A549 (cell line): ENCODE data around the gene SKIDA1.
"Not testable (repeated sequence)": the region's sequence is repeated elsewhere in the genome, so short reads cannot be mapped to it uniquely, and the experiment has no call there.

Experiments used
- CEBPB ChIP-seq, 2 experiments: fragments of >200 bp in 1 of 2; sonication (Bioruptor Twin) in 1 of 2; formaldehyde crosslinking in 1 of 2; IDR thresholded peaks; 2 replicates each; pipeline ENCODE4 v1.6.1; 2012 to 2016
- EP300 ChIP-seq, 2 experiments: fragments of >200 bp; sonication (Bioruptor Twin); formaldehyde crosslinking; IDR thresholded peaks; 2 replicates in 1 of 2; 3 replicates in 1 of 2; pipeline ENCODE4 v1.6.1; 2016 to 2017
- FOSL2 ChIP-seq, 2 experiments: fragments of 450-650 bp in 1 of 2; fragments of >200 bp in 1 of 2; sonication (Bioruptor Twin) in 1 of 2; formaldehyde crosslinking; IDR thresholded peaks; 2 replicates each; pipeline versions ENCODE4 v1.5.0 to v1.6.1; 2016 to 2020; ENCODE audit warnings: mild to moderate bottlenecking in 1 of 2, moderate library complexity in 1 of 2
- HMGXB4 ChIP-seq: fragments of 250-450 bp; sonication (Bioruptor Pico); IDR thresholded peaks from 2 replicates; pipeline ENCODE4 v1.5.0; 2021; ENCODE audit warnings: mild to moderate bottlenecking, moderate library complexity, borderline replicate concordance
- PHF8 ChIP-seq: fragments of 200-600 bp; sonication (generic); IDR thresholded peaks from 2 replicates; pipeline ENCODE4 v1.6.1; 2016; ENCODE audit warnings: low read depth, mild to moderate bottlenecking, antibody characterized with exemption, moderate library complexity, borderline replicate concordance
- POLR2A ChIP-seq: IDR thresholded peaks from 2 replicates; pipeline ENCODE4 v1.6.1; 2012; ENCODE audit warnings: mild to moderate bottlenecking, low read length
- RARB ChIP-seq: fragments of 250-450 bp; sonication (Bioruptor Pico); IDR thresholded peaks from 2 replicates; pipeline ENCODE4 v1.8.0; 2021; ENCODE audit warnings: mild to moderate bottlenecking, moderate library complexity
- REST ChIP-seq: fragments of 200-600 bp; sonication (generic); IDR thresholded peaks from 2 replicates; pipeline ENCODE4 v1.6.1; 2016; ENCODE audit warnings: antibody characterized with exemption, mild to moderate bottlenecking, moderate library complexity
- TF ChIP-seq, protein P1 (sequence below): IDR thresholded peaks from 2 replicates; pipeline ENCODE4 v1.6.1; 2012; ENCODE audit warnings: low read depth, borderline replicate concordance
- TF ChIP-seq, protein P2 (sequence below): fragments of 250-450 bp; sonication (Bioruptor Pico); IDR thresholded peaks from 2 replicates; pipeline ENCODE4 v1.5.0; 2020; ENCODE audit warnings: low read depth, mild to moderate bottlenecking, moderate library complexity
- TF ChIP-seq, protein P3 (sequence below): fragments of >200 bp; sonication (Bioruptor Twin); formaldehyde crosslinking; IDR thresholded peaks from 3 replicates; pipeline ENCODE4 v1.5.1; 2016
- TF ChIP-seq, protein P4 (sequence below): fragments of 150-350 bp; IDR thresholded peaks from 2 replicates; pipeline ENCODE4 v1.6.1; 2014; ENCODE audit warnings: low read depth, mild to moderate bottlenecking, low read length

DNA sequence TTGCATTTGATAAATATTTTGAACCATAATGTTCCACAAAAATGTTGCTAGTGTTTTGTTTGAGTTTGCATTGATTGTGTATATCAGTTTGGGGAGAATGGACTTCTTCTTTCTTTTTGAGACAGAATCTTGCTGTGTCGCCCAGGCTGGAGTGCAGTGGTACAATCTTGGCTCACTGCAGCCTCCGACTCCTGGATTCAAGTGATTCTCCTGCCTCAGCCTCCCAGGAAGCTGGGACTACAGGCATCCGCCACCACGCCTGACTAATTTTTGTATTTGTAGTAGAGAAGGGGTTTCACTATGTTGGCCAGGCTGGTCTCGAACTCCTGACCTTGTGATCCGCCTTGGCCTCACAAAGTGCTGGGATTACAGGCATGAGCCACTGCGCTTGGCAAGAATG is 33.5 kb upstream of the SKIDA1 start:
- TF ChIP-seq, protein P1, sequence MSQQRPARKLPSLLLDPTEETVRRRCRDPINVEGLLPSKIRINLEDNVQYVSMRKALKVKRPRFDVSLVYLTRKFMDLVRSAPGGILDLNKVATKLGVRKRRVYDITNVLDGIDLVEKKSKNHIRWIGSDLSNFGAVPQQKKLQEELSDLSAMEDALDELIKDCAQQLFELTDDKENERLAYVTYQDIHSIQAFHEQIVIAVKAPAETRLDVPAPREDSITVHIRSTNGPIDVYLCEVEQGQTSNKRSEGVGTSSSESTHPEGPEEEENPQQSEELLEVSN: not testable (repeated sequence)
- TF ChIP-seq FOSL2 (IDR thresholded peaks at IDR 0.05); FOSL2 (CRISPR knock-in tag; IDR thresholded peaks at IDR 0.05); PHF8; CEBPB (IDR thresholded peaks at IDR 0.05); POLR2A; EP300 (IDR thresholded peaks at IDR 0.05); RARB (CRISPR knock-in tag); REST; HMGXB4: not testable (repeated sequence)
- TF ChIP-seq, protein P2, sequence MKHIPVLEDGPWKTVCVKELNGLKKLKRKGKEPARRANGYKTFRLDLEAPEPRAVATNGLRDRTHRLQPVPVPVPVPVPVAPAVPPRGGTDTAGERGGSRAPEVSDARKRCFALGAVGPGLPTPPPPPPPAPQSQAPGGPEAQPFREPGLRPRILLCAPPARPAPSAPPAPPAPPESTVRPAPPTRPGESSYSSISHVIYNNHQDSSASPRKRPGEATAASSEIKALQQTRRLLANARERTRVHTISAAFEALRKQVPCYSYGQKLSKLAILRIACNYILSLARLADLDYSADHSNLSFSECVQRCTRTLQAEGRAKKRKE (CRISPR knock-in tag): not testable (repeated sequence)
- TF ChIP-seq, protein P3, sequence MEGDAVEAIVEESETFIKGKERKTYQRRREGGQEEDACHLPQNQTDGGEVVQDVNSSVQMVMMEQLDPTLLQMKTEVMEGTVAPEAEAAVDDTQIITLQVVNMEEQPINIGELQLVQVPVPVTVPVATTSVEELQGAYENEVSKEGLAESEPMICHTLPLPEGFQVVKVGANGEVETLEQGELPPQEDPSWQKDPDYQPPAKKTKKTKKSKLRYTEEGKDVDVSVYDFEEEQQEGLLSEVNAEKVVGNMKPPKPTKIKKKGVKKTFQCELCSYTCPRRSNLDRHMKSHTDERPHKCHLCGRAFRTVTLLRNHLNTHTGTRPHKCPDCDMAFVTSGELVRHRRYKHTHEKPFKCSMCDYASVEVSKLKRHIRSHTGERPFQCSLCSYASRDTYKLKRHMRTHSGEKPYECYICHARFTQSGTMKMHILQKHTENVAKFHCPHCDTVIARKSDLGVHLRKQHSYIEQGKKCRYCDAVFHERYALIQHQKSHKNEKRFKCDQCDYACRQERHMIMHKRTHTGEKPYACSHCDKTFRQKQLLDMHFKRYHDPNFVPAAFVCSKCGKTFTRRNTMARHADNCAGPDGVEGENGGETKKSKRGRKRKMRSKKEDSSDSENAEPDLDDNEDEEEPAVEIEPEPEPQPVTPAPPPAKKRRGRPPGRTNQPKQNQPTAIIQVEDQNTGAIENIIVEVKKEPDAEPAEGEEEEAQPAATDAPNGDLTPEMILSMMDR: not testable (repeated sequence)
- TF ChIP-seq, protein P4, sequence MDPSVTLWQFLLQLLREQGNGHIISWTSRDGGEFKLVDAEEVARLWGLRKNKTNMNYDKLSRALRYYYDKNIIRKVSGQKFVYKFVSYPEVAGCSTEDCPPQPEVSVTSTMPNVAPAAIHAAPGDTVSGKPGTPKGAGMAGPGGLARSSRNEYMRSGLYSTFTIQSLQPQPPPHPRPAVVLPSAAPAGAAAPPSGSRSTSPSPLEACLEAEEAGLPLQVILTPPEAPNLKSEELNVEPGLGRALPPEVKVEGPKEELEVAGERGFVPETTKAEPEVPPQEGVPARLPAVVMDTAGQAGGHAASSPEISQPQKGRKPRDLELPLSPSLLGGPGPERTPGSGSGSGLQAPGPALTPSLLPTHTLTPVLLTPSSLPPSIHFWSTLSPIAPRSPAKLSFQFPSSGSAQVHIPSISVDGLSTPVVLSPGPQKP: not testable (repeated sequence)
